ENCODE results near the gene OR2B3. TPM values are rescaled to one million over a fixed set of nuclear protein-coding genes. Genes with fewer than 3 reads are reported as not detected.
A peak's percentile ranks its signal among the peaks of the same experiment; 100 is the strongest.
"Not testable (repeated sequence)": the region's sequence is repeated elsewhere in the genome, so short reads cannot be mapped to it uniquely, and the experiment has no call there.

Gene OR2B3, protein sequence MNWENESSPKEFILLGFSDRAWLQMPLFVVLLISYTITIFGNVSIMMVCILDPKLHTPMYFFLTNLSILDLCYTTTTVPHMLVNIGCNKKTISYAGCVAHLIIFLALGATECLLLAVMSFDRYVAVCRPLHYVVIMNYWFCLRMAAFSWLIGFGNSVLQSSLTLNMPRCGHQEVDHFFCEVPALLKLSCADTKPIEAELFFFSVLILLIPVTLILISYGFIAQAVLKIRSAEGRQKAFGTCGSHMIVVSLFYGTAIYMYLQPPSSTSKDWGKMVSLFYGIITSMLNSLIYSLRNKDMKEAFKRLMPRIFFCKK
- polyA plus RNA-seq, result not detected

DNA sequence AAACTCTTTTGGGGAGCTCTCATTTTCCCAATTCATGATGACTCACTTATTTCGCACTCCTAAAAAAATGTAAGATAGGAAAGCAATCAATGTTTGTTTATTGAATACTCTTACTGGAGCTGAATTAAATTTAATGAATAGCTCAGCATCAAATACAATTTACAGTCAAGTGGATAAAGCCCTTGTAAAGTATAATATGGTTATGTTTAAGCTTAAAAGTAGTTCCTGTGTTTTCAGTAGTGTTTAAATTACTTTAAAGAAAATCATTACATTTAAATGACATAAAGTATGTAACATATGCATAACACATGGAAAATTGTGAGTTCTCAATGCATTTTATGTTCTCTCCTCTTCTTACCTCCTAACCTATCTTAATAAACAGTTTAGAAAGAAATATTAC lies at the start of gene OR2B3:
OR2B3 (minus strand) TSS at position 101 of the 400 bp plus-strand sequence; CDS start at position 36, 65 bp downstream.
- H3K9me3 Mint-ChIP-seq, result no peaks in the 10 kb centered on the region
- H3K4me1 Mint-ChIP-seq, result no peaks in the 10 kb centered on the region
- no peak within 1 kb of the TSS for H3K27ac Mint-ChIP-seq
- H3K27me3 Mint-ChIP-seq, result peaks cover 8% of the 10 kb centered on the region
- no peaks in the 10 kb centered on the region for H3K36me3 Mint-ChIP-seq
- H3K4me3 Mint-ChIP-seq, result no peak within 1 kb of the TSS

DNA sequence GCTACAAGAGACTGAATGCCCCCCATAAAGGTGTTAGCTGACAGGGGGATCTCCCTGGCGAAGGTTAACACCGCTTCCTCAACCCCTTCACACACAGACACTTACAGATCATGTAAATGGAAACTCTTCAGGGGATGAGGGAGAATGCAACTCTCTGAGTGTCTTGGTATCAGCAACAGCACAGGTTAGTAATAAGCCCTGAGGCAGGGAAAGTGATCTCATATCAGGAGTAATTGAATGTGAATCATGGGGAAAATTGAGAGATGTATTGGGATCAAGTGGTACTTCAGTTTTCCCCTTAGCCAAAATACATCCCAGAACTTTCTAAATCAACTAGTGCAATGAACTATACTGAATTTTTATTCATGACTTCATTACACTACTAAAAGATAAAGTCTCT lies 44.6 kb upstream of the OR2B3 start:
- H3K4me1 Mint-ChIP-seq, result no peaks in the 10 kb centered on the region
- H3K27me3 Mint-ChIP-seq, result peaks cover 10% of the 10 kb centered on the region
- H3K4me3 Mint-ChIP-seq, result no peak overlapping the region
- no peak overlapping the region for H3K27ac Mint-ChIP-seq
- H3K36me3 Mint-ChIP-seq, result no peaks in the 10 kb centered on the region
- H3K9me3 Mint-ChIP-seq, result peaks cover 0 to 3% (median 0%) of the 10 kb centered on the region in 3 donors

DNA sequence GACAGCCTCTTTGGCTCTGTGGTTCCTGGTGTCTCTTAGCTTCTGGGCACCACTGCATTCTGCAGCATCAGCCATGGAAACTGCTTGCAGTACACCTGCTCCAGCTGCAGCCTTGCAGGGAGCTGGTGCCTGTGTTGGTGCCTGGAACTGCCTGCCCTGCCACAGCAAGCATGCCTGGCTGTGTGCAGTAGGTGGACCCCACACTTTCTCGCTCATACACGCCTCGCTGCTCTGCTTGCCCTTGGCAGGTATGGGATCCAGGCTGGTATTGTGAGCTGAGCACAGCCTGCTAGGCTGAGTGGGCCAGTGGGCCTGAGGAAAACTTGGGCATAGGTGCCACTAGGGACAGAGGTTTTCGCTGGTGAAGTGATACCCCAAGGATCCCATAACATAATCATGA lies 43.5 kb upstream of the OR2B3 start:
- Mint-ChIP-seq H3K36me3 (no peaks in the 10 kb centered on the region), H3K9me3 (peaks cover 0 to 3% (median 0%) of the 10 kb centered on the region in 3 donors), H3K4me1 (no peaks in the 10 kb centered on the region), H3K27me3 (peaks cover 13% of the 10 kb centered on the region), H3K27ac (no peak overlapping the region), H3K4me3 (no peak overlapping the region)

DNA sequence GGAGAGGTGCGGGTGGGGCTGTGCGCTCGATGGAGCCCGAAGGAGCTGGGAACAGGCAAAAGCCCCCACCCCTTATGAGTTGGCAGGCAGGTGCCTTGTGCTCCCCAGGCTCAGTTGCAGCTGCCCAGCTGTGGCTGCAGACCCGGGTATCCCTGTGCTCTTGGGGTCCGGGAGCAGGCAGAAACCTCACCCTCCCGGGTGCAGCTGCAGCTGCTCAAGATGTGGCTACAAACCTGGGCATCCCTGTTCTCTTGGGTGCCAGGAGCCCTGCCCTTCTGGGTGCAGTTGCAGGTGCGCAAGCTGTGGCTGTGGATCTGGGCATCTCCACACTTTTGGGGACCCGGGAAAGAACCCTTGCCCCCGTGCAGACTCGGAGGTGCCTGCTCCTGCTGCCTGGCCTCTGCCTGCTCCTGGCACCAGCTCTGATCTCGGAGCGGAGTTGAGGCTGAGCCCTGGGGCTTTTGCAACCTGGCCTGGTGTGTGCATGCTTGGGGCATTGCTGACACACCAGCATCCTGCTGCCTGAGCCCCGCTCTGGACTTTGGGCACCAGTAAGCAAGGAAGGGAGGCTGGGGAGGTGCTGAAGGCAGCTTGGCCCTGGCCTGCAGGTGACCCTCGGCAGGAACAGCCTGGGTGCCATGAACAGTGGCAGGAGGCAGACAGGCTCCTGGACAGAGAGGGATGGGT lies 42.4 kb upstream of the OR2B3 start:
- H3K4me1 Mint-ChIP-seq, result no peaks in the 10 kb centered on the region
- peaks cover 0 to 2% (median 0%) of the 10 kb centered on the region in 3 donors for H3K9me3 Mint-ChIP-seq
- no peak overlapping the region for H3K27ac Mint-ChIP-seq
- H3K27me3 Mint-ChIP-seq, result peaks cover 17% of the 10 kb centered on the region
- no peaks in the 10 kb centered on the region for H3K36me3 Mint-ChIP-seq
- H3K4me3 Mint-ChIP-seq, result no peak overlapping the region

DNA sequence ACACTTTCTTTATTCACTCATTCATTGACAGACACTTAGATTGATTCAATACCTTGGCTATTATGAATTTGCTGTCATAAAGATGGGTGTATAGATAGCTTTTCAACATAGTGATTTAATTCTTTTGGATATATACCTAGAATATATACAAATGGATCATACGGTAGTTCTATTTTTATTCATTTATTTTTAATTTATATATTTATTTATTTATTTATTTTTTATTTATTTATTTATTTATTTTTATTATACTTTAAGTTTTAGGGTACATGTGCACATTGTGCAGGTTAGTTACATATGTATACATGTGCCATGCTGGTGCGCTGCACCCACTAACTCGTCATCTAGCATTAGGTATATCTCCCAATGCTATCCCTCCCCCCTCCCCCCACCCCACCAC lies 27.9 kb upstream of the OR2B3 start:
- not testable (repeated sequence) for H3K9me3 Mint-ChIP-seq, H3K4me3 Mint-ChIP-seq, H3K27ac Mint-ChIP-seq, H3K27me3 Mint-ChIP-seq, H3K36me3 Mint-ChIP-seq, H3K4me1 Mint-ChIP-seq

DNA sequence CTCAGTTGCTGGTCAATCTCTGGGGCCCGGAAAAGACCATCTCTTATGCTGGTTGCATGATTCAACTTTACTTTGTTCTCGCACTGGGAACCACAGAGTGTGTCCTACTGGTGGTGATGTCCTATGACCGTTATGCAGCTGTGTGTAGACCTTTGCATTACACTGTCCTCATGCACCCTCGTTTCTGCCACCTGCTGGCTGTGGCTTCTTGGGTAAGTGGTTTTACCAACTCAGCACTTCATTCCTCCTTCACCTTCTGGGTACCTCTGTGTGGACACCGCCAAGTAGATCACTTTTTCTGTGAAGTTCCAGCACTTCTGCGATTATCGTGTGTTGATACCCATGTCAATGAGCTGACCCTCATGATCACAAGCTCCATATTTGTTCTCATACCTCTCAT lies 25.0 kb upstream of the OR2B3 start:
- Mint-ChIP-seq H3K4me1 (no peaks in the 10 kb centered on the region), H3K36me3 (no peaks in the 10 kb centered on the region), H3K27ac (no peak overlapping the region), H3K9me3 (peaks cover 0 to 1% (median 0%) of the 10 kb centered on the region in 3 donors), H3K4me3 (no peak overlapping the region), H3K27me3 (peaks cover 4% of the 10 kb centered on the region)

DNA sequence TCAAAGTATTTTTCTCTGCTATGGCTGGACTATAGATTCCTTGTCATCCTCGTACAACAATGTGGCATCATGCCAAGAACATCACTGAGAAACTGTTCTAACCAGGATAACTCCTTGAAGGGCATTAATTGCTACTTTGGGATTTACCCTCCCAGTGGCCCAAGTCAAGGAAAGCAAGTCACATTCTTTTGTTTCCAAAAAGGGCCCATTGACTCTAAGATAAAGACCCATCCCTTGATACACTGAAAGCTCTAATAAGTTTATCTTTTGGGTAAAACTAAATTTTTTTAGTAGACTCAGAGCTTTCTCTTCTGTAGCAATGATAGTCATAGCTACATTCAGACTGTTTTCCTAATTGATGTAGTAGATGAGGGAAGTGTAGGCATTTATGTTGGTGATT lies 20.6 kb upstream of the OR2B3 start, which contains the start of gene OR2J3:
OR2J3 (plus strand) TSS at position 301 of the 400 bp plus-strand sequence. CDS start 3,833 bp downstream, outside the sequence.
- H3K27me3 Mint-ChIP-seq, result peaks cover 4% of the 10 kb centered on the region
- no peaks in the 10 kb centered on the region for H3K4me1 Mint-ChIP-seq
- no peaks in the 10 kb centered on the region for H3K36me3 Mint-ChIP-seq
- H3K9me3 Mint-ChIP-seq, result peaks cover 0 to 4% (median 2%) of the 10 kb centered on the region in 3 donors
- H3K4me3 Mint-ChIP-seq, result no peak within 1 kb of the TSS
- H3K27ac Mint-ChIP-seq, result no peak within 1 kb of the TSS

DNA sequence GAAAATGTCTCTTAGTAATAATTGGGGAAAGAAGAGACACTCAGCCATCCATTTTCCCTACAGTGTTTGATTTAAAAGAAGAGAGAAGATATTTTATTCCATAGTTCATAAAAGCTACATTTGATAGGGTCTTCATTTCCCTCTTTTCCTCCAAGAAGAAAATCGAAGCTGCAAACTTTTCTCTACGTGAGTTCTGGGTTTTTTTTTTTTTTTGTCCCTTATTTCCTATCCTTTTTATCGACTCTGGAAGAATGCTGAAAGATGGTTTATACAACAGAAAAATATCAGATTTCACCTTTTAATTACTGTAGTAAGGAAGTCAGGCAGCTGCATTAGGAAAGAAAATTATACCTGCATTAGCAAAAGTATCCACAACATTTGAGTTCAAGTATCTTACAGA lies 12.1 kb upstream of the OR2B3 start, which contains the start of gene OR2J1:
OR2J1 (plus strand) TSS at position 301 of the 400 bp plus-strand sequence. CDS start 1,453 bp downstream, outside the sequence.
- Mint-ChIP-seq H3K27ac (no peak within 1 kb of the TSS), H3K36me3 (no peaks in the 10 kb centered on the region), H3K27me3 (no peaks in the 10 kb centered on the region), H3K4me1 (no peaks in the 10 kb centered on the region), H3K4me3 (no peak within 1 kb of the TSS), H3K9me3 (no peaks in the 10 kb centered on the region)

DNA sequence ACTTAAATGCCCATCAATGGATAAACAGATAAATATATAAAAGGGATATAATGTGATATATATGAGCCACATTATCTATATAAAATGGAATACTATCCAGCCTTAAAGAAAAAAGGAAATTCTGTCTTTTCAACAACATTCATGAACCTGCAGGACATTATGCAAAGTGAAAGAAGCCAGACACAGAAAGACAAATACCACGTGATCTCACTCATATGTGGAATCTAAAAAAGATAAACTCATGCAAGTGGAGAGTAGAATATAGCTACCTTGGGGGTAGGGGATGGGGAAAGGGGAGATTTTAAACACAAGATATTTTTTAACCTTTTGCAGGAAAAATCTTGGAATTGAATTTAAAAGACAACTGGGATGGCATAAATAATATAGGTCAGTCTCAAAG lies 10.7 kb upstream of the OR2B3 start:
- H3K9me3 Mint-ChIP-seq, result peaks cover 0 to 2% (median 2%) of the 10 kb centered on the region in 3 donors
- no peak overlapping the region for H3K27ac Mint-ChIP-seq
- H3K4me3 Mint-ChIP-seq, result peak overlapping the region in 1 of 4 donors; percentile 1
- no peaks in the 10 kb centered on the region for H3K4me1 Mint-ChIP-seq
- no peaks in the 10 kb centered on the region for H3K36me3 Mint-ChIP-seq
- H3K27me3 Mint-ChIP-seq, result peaks cover 1% of the 10 kb centered on the region

DNA sequence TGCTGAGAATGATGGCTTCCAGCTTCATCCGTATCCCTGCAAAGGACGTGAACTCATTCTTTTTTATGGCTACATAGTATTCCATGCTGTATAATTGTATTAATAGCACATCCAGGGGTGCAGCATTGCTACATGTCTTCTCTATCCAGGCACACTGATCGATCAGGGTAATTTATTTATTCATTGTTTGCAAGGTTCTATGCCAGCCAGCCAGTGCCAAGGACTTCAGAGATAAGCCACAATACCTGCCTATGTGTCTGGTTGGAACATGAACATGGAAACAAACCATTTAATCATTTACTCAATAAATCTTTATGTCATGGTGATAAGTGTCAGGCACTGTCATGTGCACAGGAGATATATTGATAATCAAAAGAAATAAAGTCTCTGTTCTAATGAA lies 5.8 kb upstream of the OR2B3 start:
- Mint-ChIP-seq H3K4me1 (no peaks in the 10 kb centered on the region), H3K27ac (no peak overlapping the region), H3K4me3 (no peak overlapping the region), H3K9me3 (peaks cover 0 to 3% (median 3%) of the 10 kb centered on the region in 3 donors), H3K36me3 (no peaks in the 10 kb centered on the region), H3K27me3 (peaks cover 4% of the 10 kb centered on the region)

DNA sequence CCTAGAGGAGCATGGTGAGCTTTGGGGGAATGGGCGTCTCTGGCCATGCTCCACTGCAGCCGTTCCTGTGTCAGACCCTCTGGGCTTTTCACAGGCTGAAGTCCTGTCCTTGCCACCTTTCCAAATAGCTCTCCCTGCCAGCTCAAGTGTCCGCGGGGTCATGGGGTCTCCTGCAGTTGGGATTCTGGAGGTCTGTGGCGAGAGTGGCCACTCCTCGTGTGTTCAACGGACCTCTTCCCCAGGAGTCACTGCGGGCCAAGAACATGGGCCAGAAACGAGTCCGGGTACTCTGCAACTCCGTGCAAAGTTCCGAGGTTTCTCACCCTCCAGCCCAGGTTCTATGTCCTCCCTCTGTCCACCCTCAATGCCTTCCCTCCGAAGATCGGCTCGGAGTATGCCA lies 4.7 kb downstream of the OR2B3 start:
- H3K27me3 Mint-ChIP-seq, result peaks cover 6% of the 10 kb centered on the region
- H3K27ac Mint-ChIP-seq, result no peak overlapping the region
- H3K9me3 Mint-ChIP-seq, result no peaks in the 10 kb centered on the region
- H3K36me3 Mint-ChIP-seq, result no peaks in the 10 kb centered on the region
- no peaks in the 10 kb centered on the region for H3K4me1 Mint-ChIP-seq
- H3K4me3 Mint-ChIP-seq, result no peak overlapping the region

DNA sequence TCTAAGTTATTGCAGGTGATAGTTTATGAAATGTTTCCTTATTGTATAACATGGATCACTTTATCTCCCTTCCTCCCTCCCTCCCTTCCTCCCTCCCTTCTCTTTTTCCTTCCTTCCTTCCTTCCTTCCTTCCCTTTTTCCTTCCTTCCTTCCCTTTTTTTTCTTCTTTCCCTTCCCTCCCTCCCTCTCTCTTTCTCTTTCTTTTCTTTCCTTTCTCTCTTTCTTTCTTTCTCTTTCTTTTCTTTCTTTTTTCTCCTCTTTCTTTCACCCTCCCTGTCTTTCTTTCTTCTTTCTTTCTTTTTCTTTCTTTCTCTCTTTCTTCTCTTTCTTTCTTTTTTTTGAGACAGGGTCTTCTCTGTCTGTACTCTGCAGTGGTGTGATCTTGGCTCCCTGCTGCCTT lies 5.8 kb downstream of the OR2B3 start:
- no peak overlapping the region for H3K27ac Mint-ChIP-seq

DNA sequence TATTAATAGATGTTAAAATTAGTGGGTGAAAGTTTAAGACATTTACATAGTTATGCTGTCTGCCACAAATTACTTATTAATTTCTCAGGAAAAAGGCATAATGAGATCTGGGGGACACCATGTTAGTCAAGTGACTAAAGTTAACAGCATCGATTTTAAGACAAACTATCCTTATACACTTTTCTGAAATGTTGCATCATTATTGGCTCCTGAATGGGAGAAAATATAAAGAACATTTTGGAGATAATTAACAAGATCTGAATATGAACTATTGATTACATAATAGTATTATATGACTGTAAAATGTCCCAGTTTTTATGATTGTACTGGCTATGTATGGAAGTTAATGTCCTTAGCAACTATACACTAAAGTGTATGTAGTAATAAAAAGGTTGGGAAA lies 7.9 kb downstream of the OR2B3 start:
- Mint-ChIP-seq H3K4me1 (no peaks in the 10 kb centered on the region), H3K27me3 (peaks cover 9% of the 10 kb centered on the region), H3K36me3 (no peaks in the 10 kb centered on the region), H3K27ac (no peak overlapping the region), H3K4me3 (no peak overlapping the region), H3K9me3 (no peaks in the 10 kb centered on the region)

More for the DNA sequence above, 5.8 kb downstream of the OR2B3 start:
- Mint-ChIP-seq H3K9me3 (no peaks in the 10 kb centered on the region), H3K36me3 (no peaks in the 10 kb centered on the region), H3K4me3 (no peak overlapping the region), H3K27me3 (peaks cover 9% of the 10 kb centered on the region), H3K4me1 (no peaks in the 10 kb centered on the region)

DNA sequence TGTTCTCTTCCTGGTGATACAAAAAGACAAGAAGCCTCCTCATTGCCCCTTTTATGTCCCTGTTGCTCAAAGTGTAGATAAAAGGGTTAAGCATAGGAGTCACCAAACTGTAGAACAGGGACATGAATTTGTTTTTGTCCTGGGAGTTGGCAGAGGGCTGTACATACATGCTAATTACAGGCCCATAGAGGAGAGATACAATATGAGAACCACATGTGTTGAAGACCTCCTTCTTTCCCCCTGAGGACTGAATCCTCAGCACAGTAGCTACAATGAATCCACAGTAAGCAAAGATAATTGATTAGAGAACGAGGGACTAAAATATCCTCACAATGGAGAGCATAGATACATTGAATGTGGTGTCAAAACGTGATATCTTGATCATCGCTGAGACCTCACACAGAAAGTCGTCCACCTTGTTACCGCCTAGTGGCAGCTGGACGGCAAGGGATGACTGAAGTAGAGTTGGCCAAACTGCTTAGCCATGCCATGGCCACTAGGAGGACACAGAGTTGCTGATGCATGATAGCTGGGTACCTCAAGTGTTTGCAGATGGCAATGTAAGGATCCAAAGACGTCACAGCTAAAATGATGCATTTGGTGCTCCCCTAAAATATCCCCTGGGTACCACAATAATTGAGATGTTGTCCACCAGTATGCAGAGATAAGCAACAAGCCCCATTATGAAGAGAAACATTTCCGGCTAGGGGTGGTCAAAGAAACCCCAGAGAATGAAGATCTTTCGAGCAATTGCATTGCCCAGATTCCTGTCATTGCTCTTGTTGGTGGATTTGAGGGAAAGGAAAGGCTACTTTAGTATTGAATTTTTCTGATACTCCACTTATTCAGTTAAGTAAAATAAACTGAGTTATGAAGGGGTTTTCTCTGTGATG lies 15.0 kb downstream of the OR2B3 start:
- H3K27me3 Mint-ChIP-seq, result peaks cover 11% of the 10 kb centered on the region
- no peaks in the 10 kb centered on the region for H3K4me1 Mint-ChIP-seq
- peaks cover 2 to 4% (median 4%) of the 10 kb centered on the region in 3 donors for H3K9me3 Mint-ChIP-seq
- no peak overlapping the region for H3K4me3 Mint-ChIP-seq
- no peak overlapping the region for H3K27ac Mint-ChIP-seq
- H3K36me3 Mint-ChIP-seq, result peaks cover 2% of the 10 kb centered on the region

DNA sequence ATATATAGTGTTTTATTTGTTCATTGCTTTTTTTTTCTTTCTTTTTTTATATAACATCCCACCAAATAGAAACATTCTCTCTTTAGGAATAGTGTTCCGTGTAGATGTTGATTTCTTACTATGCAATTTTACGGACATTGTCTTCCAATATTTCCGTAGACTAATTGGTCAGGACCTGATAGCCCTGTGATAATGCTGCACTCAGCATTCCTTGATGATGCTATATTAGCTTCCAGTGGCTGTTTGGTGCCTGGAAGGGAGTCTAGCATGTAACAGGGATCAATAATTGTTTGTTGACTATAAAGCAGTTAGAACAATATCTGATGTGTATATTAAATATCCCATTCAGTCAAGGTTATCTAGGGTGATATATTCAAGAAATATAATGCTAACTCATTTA lies 35.4 kb downstream of the OR2B3 start:
- peaks cover 0 to 10% (median 5%) of the 10 kb centered on the region in 3 donors for H3K9me3 Mint-ChIP-seq
- no peak overlapping the region for H3K27ac Mint-ChIP-seq
- H3K4me3 Mint-ChIP-seq, result no peak overlapping the region
- no peaks in the 10 kb centered on the region for H3K4me1 Mint-ChIP-seq
- peaks cover 8% of the 10 kb centered on the region for H3K27me3 Mint-ChIP-seq
- H3K36me3 Mint-ChIP-seq, result peaks cover 3% of the 10 kb centered on the region
